ENCODE results near the gene LILRB5. TPM values are rescaled to one million over a fixed set of nuclear protein-coding genes. Genes with fewer than 3 reads are reported as not detected.

LILRB5 gene
- total RNA-seq: 100 to 1,000 TPM in 1 of 7 donors, 10 to 100 TPM in 6; 38.9 to 112 (median 79.6) TPM
- 10 to 100 TPM in 2 of 3 donors, 1 to 10 TPM in 1; 3.8 to 41.2 (median 23.9) TPM for polyA plus RNA-seq
- long read RNA-seq, donor 1, partial matches to known transcripts: 0 of 1 reads
- long read RNA-seq, donor 1, other reads (novel, unspliced or antisense): 0 of 1 reads
- long read RNA-seq, donor 2, partial matches to known transcripts: 0 of 11 reads
- long read RNA-seq, donor 2, other reads (novel, unspliced or antisense): 5 of 11 reads

DNA sequence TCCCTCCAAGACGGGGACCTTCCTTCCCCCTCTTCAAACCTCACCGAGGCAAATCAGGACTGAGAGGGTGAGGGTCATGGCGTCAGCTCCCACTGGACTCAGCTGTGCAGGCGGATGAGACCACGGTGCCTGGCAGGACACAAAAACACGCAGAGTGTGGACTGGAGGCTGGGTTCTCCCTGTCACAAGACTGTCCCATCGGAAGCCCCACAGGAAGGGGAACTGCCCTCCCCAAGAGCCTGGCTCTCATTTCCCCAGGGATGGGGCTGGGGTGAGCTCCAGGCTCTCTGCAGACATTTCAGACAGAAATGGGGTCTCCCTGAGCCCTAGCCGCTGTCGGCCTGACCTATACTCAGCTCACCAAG is at the start of gene LILRB5:
Gene LILRB5, minus strand, starts transcription at position 158 of the 365 bp plus-strand sequence. Its CDS starts 80 bp downstream, at position 78.
- Histone ChIP-seq H3K4me3 (peak within 1 kb of the TSS in 7 of 8 donors; percentile 6 to 62 (median 31)), H3K27ac (peak within 1 kb of the TSS; percentile 32 to 77 (median 63)), H3K27me3 (replicated peaks in 1 of 7) (peaks cover 0 to 58% (median 0%) of the 10 kb centered on the region in 7 donors), H3K4me1 (peaks cover 0 to 52% (median 16%) of the 10 kb centered on the region in 6 donors), H3K36me3 (peaks cover 0 to 26% (median 0%) of the 10 kb centered on the region in 6 donors), H3K9me3 (no peaks in the 10 kb centered on the region)
- WGBS, 5 donors: 53 to 62% (median 58%) methylated on average over 8 to 9 of the region's 9 CpGs
- DNase-seq: no peak
- intact Hi-C loops (cut with DNase I; ENCODE audit: low total_unique reads): no loop called here
- TF ChIP-seq POLR2AphosphoS5 (IDR thresholded peaks at IDR 0.05): peak in 2 of 3 donors; percentile 24 to 68
- TF ChIP-seq, protein P1, sequence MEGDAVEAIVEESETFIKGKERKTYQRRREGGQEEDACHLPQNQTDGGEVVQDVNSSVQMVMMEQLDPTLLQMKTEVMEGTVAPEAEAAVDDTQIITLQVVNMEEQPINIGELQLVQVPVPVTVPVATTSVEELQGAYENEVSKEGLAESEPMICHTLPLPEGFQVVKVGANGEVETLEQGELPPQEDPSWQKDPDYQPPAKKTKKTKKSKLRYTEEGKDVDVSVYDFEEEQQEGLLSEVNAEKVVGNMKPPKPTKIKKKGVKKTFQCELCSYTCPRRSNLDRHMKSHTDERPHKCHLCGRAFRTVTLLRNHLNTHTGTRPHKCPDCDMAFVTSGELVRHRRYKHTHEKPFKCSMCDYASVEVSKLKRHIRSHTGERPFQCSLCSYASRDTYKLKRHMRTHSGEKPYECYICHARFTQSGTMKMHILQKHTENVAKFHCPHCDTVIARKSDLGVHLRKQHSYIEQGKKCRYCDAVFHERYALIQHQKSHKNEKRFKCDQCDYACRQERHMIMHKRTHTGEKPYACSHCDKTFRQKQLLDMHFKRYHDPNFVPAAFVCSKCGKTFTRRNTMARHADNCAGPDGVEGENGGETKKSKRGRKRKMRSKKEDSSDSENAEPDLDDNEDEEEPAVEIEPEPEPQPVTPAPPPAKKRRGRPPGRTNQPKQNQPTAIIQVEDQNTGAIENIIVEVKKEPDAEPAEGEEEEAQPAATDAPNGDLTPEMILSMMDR (IDR thresholded peaks at IDR 0.05 in 8 of 11, conservative IDR thresholded peaks at IDR 0.05 in 3 of 11): no peak

DNA sequence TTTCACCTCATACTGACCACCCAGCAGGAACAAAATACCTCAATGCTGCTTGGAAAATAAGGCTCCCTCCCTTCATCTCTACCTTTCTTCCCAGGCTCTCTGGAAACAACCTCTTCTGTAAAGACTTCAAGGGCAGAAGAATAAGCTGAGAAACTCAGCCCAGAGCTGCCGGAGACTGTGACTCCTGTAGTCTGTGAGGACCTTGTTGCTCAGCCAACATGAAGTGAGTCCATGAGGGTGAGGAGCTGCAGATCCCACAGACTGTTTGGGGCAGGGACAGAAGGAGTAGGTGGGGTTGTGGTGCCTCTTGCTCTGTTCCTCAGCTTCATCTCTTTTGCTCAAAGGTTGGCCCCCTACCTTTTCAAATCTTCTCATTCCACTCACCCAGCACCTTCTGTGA is 48.1 kb upstream of the LILRB5 start:
- H3K4me1 ChIP-seq: peaks cover 0 to 74% (median 8%) of the 10 kb centered on the region in 6 donors
- intact Hi-C loops (cut with DNase I; ENCODE audit: low total_unique reads): no loop called here
- DNase-seq: no peak
- TF ChIP-seq POLR2AphosphoS5 (IDR thresholded peaks at IDR 0.05) (peak in 1 of 3 donors; percentile 2), POLR2A (IDR thresholded peaks at IDR 0.05) (no peak)
- peaks cover 0 to 59% (median 0%) of the 10 kb centered on the region in 7 donors for H3K27me3 ChIP-seq (replicated peaks in 1 of 7)
- no peaks in the 10 kb centered on the region for H3K9me3 ChIP-seq
- peak overlapping the region in 1 of 8 donors; percentile 28 for H3K27ac ChIP-seq
- peaks cover 0 to 28% (median 0%) of the 10 kb centered on the region in 6 donors for H3K36me3 ChIP-seq
- 67 to 100% (median 95%) methylated on average over 1 of the region's 1 CpG for WGBS, 5 donors
- no peak overlapping the region for H3K4me3 ChIP-seq

- DNase-seq: no peak
- no peak overlapping the region for H3K4me3 ChIP-seq
- TF ChIP-seq POLR2AphosphoS5 (IDR thresholded peaks at IDR 0.05): peak in 1 of 3 donors; percentile 64
- TF ChIP-seq, protein P1 (IDR thresholded peaks at IDR 0.05 in 8 of 11, conservative IDR thresholded peaks at IDR 0.05 in 3 of 11): no peak
- peaks cover 0 to 74% (median 5%) of the 10 kb centered on the region in 7 donors for H3K27me3 ChIP-seq (replicated peaks in 1 of 7)
- no peaks in the 10 kb centered on the region for H3K9me3 ChIP-seq
- 19 to 39% (median 23%) methylated on average over 4 of the region's 4 CpGs for WGBS, 5 donors
- H3K36me3 ChIP-seq: peaks cover 0 to 14% (median 0%) of the 10 kb centered on the region in 6 donors
- peaks cover 0 to 76% (median 15%) of the 10 kb centered on the region in 6 donors for H3K4me1 ChIP-seq
- intact Hi-C loops (cut with DNase I; ENCODE audit: low total_unique reads): no loop called here
- peak overlapping the region in 5 of 8 donors; percentile 11 to 76 (median 73) for H3K27ac ChIP-seq
These were observed 45.2 kb upstream of the LILRB5 start for GRCh38 chr19:54302257-54302656.

DNA sequence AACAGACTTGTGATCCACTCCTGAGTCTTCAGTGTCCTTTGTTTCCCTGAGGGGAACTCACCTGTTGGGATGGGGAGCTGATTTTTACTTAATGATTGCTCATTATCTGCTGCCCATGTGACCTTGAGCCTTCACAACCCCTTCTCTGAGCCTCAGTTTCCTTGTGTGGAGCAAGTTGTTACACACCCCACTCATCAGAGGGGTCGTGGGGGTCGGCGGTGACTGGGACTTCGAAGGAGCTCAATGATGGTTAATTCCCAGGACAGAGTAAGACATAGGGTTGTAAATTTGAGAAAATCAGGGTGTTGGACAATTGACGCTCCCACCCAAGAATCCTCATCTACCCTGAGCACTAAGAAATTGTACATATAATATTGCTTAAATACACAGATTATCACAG is 42.4 kb upstream of the LILRB5 start:
- Histone ChIP-seq H3K4me3 (no peak overlapping the region), H3K4me1 (peaks cover 0 to 54% (median 14%) of the 10 kb centered on the region in 6 donors), H3K27ac (peak overlapping the region in 2 of 8 donors; percentile 34 to 50), H3K9me3 (no peaks in the 10 kb centered on the region), H3K27me3 (replicated peaks in 1 of 7) (peaks cover 0 to 67% (median 3%) of the 10 kb centered on the region in 7 donors), H3K36me3 (no peaks in the 10 kb centered on the region)
- TF ChIP-seq POLR2AphosphoS5 (IDR thresholded peaks at IDR 0.05): no peak
- intact Hi-C loops (cut with DNase I; ENCODE audit: low total_unique reads): no loop called here
- DNase-seq: no peak
- 83 to 91% (median 88%) methylated on average over 5 of the region's 5 CpGs for WGBS, 5 donors

GRCh38 chr19:54299126-54299498 is 42.0 kb upstream of the LILRB5 start:
- H3K27me3 ChIP-seq (replicated peaks in 1 of 7): peaks cover 0 to 67% (median 7%) of the 10 kb centered on the region in 7 donors
- peak; percentile 16 for DNase-seq
- H3K27ac ChIP-seq: peak overlapping the region in 2 of 8 donors; percentile 34 to 50
- 40 to 60% (median 46%) methylated on average over 7 of the region's 7 CpGs for WGBS, 5 donors
- H3K4me1 ChIP-seq: peaks cover 0 to 50% (median 10%) of the 10 kb centered on the region in 6 donors
- no peaks in the 10 kb centered on the region for H3K36me3 ChIP-seq
- intact Hi-C loops (cut with DNase I; ENCODE audit: low total_unique reads): no loop called here
- H3K4me3 ChIP-seq: no peak overlapping the region
- TF ChIP-seq POLR2A (IDR thresholded peaks at IDR 0.05) (no peak), POLR2AphosphoS5 (IDR thresholded peaks at IDR 0.05) (no peak)
- TF ChIP-seq, protein P1 (IDR thresholded peaks at IDR 0.05 in 8 of 11, conservative IDR thresholded peaks at IDR 0.05 in 3 of 11): no peak
- peaks cover 0 to 3% (median 0%) of the 10 kb centered on the region in 8 donors for H3K9me3 ChIP-seq

All from spleen (tissue), 13 donors.